Lower leg skin (tissue), 3 donors: ENCODE data around the gene CNTLN.

Source experiments
- CTCF ChIP-seq, 3 donors: fragments of 450-650 bp; IDR thresholded peaks; one replicate each; pipeline ENCODE4 v1.5.1; 2016; ENCODE audit warnings: antibody characterized with exemption in 3 of 3, mild to moderate bottlenecking in 3 of 3, moderate library complexity in 2 of 3
- POLR2A ChIP-seq, 2 donors: fragments of 450-650 bp; IDR thresholded peaks; one replicate each; pipeline ENCODE4 v1.6.1; 2016 to 2017; ENCODE audit warnings: antibody characterized with exemption in 2 of 2, mild to moderate bottlenecking in 1 of 2, moderate library complexity in 1 of 2

- TF ChIP-seq CTCF (IDR thresholded peaks at IDR 0.05) = no peak
- no peak for TF ChIP-seq POLR2A (IDR thresholded peaks at IDR 0.05)
These were observed 137.7 kb downstream of the CNTLN start for GRCh38 chr9:17272536-17272935.
